Measurements from ENCODE around the gene YEATS2.
"Not testable (repeated sequence)": the region's sequence is repeated elsewhere in the genome, so short reads cannot be mapped to it uniquely, and the experiment has no call there.

YEATS2 gene

GRCh38 chr3:183697610-183698317, at the start of gene YEATS2:
TSS of gene YEATS2 (plus strand) at chr3:183697797. CDS start at chr3:183715163, 17,366 bp downstream.
- DNase-seq (ENCODE audit: low spot score) = peak; percentile 89

- no peak for DNase-seq (ENCODE audit: low spot score)
Measured at GRCh38 chr3:183650554-183650953, 47.0 kb upstream of the YEATS2 start.

- no peak for DNase-seq (ENCODE audit: low spot score)
Measured at GRCh38 chr3:183653209-183654064, 44.2 kb upstream of the YEATS2 start.

DNA sequence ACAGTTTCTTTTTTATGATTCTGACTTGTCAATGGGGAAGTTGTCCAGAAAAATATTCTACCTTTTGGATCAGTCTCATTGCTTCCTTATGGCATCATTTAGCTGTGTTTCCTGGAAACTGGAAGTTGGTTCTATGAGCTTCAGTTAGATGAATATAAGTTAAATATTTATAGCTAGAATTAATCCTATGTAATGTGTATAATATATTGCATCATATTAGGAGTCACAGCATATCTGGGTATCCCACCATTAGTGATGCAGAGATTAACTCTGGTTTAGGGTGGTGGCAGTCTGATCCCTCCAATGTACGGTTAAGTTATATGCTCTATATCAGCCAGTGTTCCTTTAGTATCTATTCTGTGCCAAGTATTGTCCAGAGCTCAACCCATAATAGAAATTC, 42.9 kb upstream of the YEATS2 start:
- DNase-seq (ENCODE audit: low spot score) = no peak

GRCh38 chr3:183662099-183662498, 35.5 kb upstream of the YEATS2 start:
- DNase-seq (ENCODE audit: low spot score) = no peak

GRCh38 chr3:183664913-183665381, 32.6 kb upstream of the YEATS2 start:
- DNase-seq (ENCODE audit: low spot score) = peak; percentile 73

DNA sequence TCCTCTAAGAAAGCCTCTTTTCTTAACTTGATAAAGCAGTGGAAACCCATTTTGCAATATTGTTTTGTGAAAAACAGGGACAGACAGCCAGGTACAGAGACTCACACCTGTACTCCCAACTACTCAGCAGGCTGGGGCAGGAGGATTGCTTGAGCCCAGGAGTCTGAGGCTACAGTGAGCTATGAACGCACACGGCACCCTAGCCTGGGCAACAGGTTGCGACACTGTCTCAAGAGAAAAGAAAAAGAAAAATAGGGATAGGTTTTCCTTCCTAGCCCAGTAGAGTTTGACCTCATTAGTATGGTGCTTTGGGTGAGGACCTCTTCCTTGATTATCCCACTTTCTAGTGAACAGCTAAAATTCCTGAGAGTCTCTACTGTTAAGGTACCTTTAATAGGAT, 17.5 kb upstream of the YEATS2 start:
- no peak for DNase-seq (ENCODE audit: low spot score)

DNA sequence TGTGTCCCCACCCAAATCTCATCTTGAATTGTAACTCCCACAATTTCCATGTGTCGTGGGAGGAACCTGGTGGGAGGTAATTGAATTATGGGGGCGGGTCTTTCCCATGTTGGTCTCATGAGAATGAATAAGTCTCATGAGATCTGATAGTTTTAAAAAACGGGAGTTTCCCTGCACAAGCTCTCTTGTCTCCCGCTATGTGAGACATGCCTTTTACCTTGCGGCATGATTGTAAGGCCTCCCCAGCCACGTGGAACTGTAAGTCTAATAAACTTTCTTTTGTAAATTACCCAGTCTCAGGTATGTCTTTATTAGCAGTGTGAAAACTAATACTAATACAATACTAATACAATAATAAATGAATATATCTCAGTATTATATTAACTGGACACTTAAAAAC, 9.9 kb upstream of the YEATS2 start:
- no peak for DNase-seq (ENCODE audit: low spot score)

DNA sequence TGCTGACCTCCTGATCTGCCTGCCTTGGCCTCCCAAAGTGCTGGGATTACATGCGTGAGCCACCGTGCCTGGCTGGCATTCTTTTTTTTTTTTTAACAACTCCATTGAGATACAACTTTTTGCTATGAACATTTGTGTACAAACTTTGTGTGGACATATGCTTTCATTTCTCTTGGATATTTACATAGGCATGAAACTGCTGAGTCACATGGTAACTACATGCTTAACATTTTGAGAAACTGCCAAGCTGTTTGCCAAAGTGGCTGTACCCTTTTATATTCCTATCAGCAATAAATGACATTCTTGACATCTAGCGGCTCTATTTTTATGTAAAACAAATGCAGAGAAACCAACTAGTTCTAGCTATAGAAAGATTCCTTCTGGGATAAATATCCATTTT, 8.7 kb upstream of the YEATS2 start:
- DNase-seq (ENCODE audit: low spot score) = no peak

GRCh38 chr3:183689621-183690020, 8.0 kb upstream of the YEATS2 start:
- not testable (repeated sequence) for DNase-seq (ENCODE audit: low spot score)

DNA sequence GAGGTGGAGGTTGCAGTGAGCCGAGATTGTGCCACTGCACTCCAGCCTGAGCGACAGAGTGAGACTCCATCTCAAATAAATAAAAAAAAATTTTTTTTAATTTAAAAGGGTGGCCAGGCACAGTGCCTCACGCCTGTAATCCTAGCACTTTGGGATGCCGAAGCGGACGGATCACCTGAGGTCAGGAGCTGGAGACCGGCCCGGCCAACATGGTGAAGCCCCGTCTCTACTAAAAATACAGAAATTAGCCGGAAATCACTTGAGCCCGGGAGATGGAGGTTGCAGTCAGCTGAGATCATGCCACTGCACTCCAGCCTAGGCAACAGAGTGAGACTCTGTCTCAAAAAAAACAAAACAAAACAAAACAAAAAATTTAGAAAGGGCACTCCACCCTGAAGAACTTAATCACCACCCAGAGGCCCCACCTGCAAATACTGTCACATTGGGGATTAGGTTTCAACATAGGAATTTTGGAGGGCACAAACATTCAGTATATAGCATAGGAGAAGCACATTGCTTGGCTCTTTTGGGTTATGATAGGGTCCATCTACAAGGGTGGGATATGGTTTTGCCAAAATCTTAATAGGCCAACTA, 7.1 kb upstream of the YEATS2 start:
- no peak for DNase-seq (ENCODE audit: low spot score)

- DNase-seq (ENCODE audit: low spot score) = no peak
Measured at GRCh38 chr3:183692436-183692835, 5.2 kb upstream of the YEATS2 start.

DNA sequence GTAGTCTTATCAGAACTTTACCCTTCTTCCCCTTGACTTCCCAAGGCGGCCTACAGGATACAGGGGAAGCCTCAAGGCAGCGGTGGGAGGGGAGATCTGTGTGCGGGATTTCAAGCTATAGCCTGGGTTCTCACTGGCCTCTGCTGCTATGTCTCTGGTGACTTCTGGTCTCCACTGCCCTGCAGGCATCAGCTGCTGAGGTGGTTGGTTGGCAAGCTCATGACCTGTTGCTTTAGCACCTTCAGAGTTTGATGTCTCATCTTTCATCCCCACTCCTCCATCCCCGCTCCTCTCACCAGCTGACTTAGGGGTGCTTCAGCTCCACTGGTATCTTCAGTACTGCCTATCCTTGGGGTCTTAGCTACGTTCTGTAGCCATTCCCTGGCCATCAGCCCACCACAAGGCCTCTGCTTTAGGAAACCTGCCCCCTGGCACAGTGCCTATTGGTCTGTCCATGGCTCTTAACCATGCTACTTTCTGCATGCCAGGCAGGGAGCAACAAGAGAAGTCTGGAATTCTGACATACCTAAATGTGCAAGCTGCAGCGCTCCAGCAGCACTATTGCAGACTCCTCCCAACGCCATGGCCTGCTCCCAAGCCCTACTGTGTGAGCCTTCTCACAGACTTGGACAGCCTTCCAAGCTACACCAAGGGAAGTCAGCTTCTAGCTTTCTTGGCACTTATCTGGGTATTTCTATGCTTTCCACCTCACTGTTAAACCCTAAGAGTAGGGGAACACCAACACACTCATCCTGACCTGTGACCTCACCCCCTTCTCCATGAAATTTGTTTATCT, 1.8 kb upstream of the YEATS2 start:
- DNase-seq (ENCODE audit: low spot score) = no peak

DNA sequence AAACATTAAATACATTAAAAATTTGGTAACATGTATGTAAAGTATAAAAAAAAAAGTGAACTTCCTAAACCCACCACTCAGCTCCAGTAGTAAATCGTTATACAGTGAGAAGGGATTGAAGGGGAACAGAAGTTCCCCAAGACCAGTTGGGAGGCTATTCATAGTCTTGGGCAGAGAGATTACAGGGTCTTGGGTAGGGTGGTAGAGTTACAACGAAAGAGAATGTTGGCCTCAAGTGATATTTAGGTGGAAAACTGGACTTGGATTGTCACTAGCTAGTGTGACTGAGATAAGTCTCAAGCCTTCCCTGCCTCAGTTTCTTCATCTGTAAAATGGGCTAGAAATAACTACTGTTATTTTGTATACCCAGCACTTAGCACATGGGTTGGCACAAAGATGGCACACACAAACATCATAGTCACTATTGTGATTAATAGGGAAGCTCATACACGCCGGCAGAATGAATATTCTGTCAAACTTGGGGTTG, 431 bp upstream of the YEATS2 start:
- no peak for DNase-seq (ENCODE audit: low spot score)

GRCh38 chr3:183698318-183698751, 738 bp downstream of the YEATS2 start:
- peak; percentile 71 for DNase-seq (ENCODE audit: low spot score)

GRCh38 chr3:183698756-183699155, 1.2 kb downstream of the YEATS2 start:
- no peak for DNase-seq (ENCODE audit: low spot score)

DNA sequence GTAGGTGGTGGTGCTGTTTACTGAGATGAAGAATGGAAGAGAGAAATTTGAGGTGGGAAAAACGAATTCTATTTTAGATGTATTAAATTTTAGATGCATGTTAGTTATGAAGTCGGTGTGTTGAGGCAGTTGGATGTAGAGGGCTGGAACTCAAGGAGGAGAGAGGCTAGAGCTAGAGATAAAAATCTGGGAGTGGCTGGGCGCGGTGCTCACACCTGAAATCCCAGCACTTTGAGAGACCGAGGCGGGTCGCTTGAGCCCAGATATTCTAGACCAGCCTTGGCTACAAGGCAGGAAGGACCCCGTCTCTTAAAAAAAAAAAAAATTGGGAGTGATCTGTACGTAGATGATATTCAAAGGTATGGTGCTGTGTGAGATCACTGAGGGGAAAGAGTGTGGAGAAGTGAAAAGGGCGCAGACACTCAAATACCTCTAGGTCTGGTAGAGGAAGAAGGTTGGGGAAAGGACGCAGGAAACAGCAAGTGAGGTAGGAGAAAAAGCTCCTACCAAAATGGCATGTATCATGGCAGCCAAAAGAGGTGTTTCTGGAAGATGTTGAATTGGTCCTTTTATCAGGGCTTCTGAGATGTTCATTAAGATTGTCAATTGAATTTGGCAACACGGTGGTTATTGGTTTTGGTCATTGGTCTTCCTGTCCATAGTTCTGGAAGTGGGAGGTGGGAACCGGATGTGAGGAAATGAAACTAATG, 1.8 kb downstream of the YEATS2 start:
- no peak for DNase-seq (ENCODE audit: low spot score)

GRCh38 chr3:183701744-183702143, 4.1 kb downstream of the YEATS2 start:
- DNase-seq (ENCODE audit: low spot score) = no peak

DNA sequence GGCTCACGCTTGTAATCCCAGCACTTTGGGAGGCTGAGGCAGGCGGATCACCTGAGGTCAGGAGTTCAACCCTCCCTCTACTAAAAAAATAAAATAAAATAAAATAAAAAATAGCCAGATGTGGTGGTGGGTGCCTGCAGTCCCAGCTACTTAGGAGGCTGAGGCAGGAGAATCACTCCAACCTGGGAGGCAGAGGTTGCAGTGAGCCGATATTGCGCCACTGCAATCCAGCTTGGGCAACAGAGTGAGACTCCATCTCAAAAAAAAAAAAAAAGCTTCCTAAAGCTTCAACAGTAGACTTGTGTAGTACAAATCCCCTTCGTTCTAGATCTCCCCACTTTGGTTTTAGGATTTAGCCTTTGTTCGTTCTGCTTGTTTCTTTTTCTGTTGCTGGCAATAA, 6.3 kb downstream of the YEATS2 start:
- not testable (repeated sequence) for DNase-seq (ENCODE audit: low spot score)

DNA sequence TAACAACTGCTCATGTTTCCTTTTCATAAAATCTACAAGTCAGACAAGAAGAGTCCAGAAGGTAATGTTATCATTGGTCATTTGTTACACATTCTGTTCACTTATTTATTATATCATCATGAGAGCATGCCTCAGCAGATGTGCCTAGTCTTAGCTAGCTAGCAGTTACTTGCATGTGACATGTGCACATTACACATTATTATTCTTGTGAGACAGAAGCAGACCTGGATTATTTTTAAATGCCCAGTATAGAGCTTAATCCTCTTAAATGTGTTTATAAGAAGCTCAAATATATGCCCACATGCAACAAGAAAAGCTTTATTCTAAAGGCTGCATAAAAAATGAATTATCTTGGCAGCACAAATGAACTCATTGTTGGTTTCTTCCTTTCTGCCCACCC, 12.6 kb downstream of the YEATS2 start:
- DNase-seq (ENCODE audit: low spot score) = no peak

- no peak for DNase-seq (ENCODE audit: low spot score)
Measured at GRCh38 chr3:183711516-183711915, 13.9 kb downstream of the YEATS2 start.

Measured in hepatic stellate cell (primary cell).